Endothelial cell of umbilical vein (primary cell): ENCODE measurements around the gene BEX2. TPM values are rescaled to one million over a fixed set of nuclear protein-coding genes. Genes with fewer than 3 reads are reported as not detected.

Experiments used
- BruUV-seq: library from RNA; stranded (reverse); fragments of 400-500 nt; replicated peaks from 2 replicates; lab custom pipeline; 2021; lab: Mats Ljungman, UMichigan
- CTCF ChIA-PET: fragments of 300-600, 350-600 bp; sonication (Branson Sonifier 250); formaldehyde crosslinking; loops from one replicate; lab custom pipeline; 2021; ENCODE audit warnings: antibody characterized with exemption, inconsistent platforms; lab: Charles Lee
- POLR2A ChIA-PET: fragments of 300-600, 350-600 bp; sonication (Branson Sonifier 250); formaldehyde crosslinking; loops from one replicate; lab custom pipeline; 2021; ENCODE audit warnings: antibody characterized with exemption, inconsistent platforms; lab: Charles Lee
- DNase-seq: peaks from one replicate; pipeline ENCODE4 v3.0.0-alpha.2; 2011; ENCODE audit warnings: low read depth, low spot score
- FAIRE-seq: peaks from 2 replicates; lab custom pipeline; 2011; peaks lifted over from hg19 to GRCh38; lab: Jason Lieb, UNC
- H2AFZ ChIP-seq: 2 replicates; pipeline ENCODE4 v1.6.0; 2012; ENCODE audit warnings: low read depth, low read length, control low read depth, inconsistent platforms
- H3K27ac ChIP-seq: 2 replicates; pipeline ENCODE4 v1.5.1; 2011; ENCODE audit warnings: low read depth, mild to moderate bottlenecking, control low read depth, low read length, moderate library complexity; ENCODE audit not compliant: insufficient read depth
- H3K27me3 ChIP-seq, 2 experiments: 2 replicates each; pipeline versions ENCODE4 v1.6.0 to v1.6.1; 2011; ENCODE audit warnings: low read length in 2 of 2, mixed read lengths in 1 of 2; ENCODE audit not compliant: control insufficient read depth in 2 of 2, insufficient read depth in 2 of 2
- H3K36me3 ChIP-seq, 2 experiments: 2 replicates in 1 of 2; 3 replicates in 1 of 2; pipeline ENCODE4 v1.5.1; 2011; ENCODE audit warnings: low read length in 2 of 2, mild to moderate bottlenecking in 1 of 2, moderate library complexity in 1 of 2; ENCODE audit not compliant: control insufficient read depth in 2 of 2, insufficient read depth in 2 of 2; ENCODE audit errors: extremely low read depth in 1 of 2
- H3K4me1 ChIP-seq: 3 replicates; pipeline ENCODE4 v1.5.1; 2011; ENCODE audit warnings: mild to moderate bottlenecking, low read length; ENCODE audit not compliant: control insufficient read depth, insufficient read depth; ENCODE audit errors: extremely low read depth
- H3K4me2 ChIP-seq: 2 replicates; pipeline ENCODE4 v1.6.1; 2011; ENCODE audit warnings: low read length, control low read depth, mixed read lengths; ENCODE audit not compliant: insufficient read depth
- H3K4me3 ChIP-seq, 3 experiments: fragments of 200-600 bp in 1 of 3; sonication (generic), shearing (Covaris generic) in 1 of 3; replicated peaks in 1 of 3; 2 replicates each; pipeline ENCODE4 v1.5.1; 2011 to 2016; ENCODE audit warnings: control low read depth in 3 of 3, low read length in 3 of 3, mild to moderate bottlenecking in 2 of 3, inconsistent platforms in 1 of 3, low read depth in 1 of 3, moderate library complexity in 1 of 3; ENCODE audit not compliant: insufficient read depth in 1 of 3
- H3K79me2 ChIP-seq: 2 replicates; pipeline ENCODE4 v1.6.0; 2012; ENCODE audit warnings: low read length, inconsistent platforms; ENCODE audit not compliant: control insufficient read depth, insufficient read depth
- H3K9ac ChIP-seq: replicated peaks from 2 replicates; pipeline ENCODE3; 2011; ENCODE audit warnings: low read length, control low read depth; ENCODE audit not compliant: insufficient read depth; ENCODE audit errors: extremely low read depth
- H3K9me1 ChIP-seq: replicated peaks from 3 replicates; pipeline ENCODE4 v1.6.0; 2011; ENCODE audit warnings: mild to moderate bottlenecking, low read length; ENCODE audit not compliant: control insufficient read depth, insufficient read depth; ENCODE audit errors: extremely low read depth
- H3K9me3 ChIP-seq: replicated peaks from 2 replicates; pipeline ENCODE4 v1.5.1; 2012; ENCODE audit warnings: low read length, inconsistent platforms; ENCODE audit not compliant: control insufficient read depth, insufficient read depth
- H4K20me1 ChIP-seq: replicated peaks from 2 replicates; pipeline ENCODE3; 2011; ENCODE audit warnings: mild to moderate bottlenecking, low read length; ENCODE audit not compliant: control insufficient read depth, insufficient read depth; ENCODE audit errors: extremely low read depth
- EZH2 ChIP-seq: IDR thresholded peaks from 2 replicates; pipeline ENCODE4 v1.6.1; 2012; ENCODE audit warnings: borderline replicate concordance, low read depth, mild to moderate bottlenecking, moderate library complexity, low read length, inconsistent platforms; ENCODE audit not compliant: severe bottlenecking
- FOS ChIP-seq: IDR thresholded peaks from 2 replicates; pipeline ENCODE4 v1.6.1; 2011; ENCODE audit warnings: mild to moderate bottlenecking, low read length, moderate library complexity, borderline replicate concordance; ENCODE audit not compliant: insufficient read depth
- GATA2 ChIP-seq: IDR thresholded peaks from 2 replicates; pipeline ENCODE4 v1.7.0; 2011; ENCODE audit warnings: low read depth, mild to moderate bottlenecking, moderate library complexity, mixed read lengths, low read length; ENCODE audit not compliant: insufficient read length, insufficient read depth
- JUN ChIP-seq: IDR thresholded peaks from 2 replicates; pipeline ENCODE4 v1.6.1; 2011; ENCODE audit warnings: borderline replicate concordance, low read depth; ENCODE audit not compliant: insufficient read length, insufficient read depth
- dilution Hi-C: fragments of 300-500 bp; cut with MboI; formaldehyde crosslinking; loops from one replicate; pipeline ENCODE4 v1.15.0; 2019; ENCODE audit warnings: low sequenced_read_pairs; ENCODE audit not compliant: extremely low pct_ligation_motif_present
- intact Hi-C: fragments of 100-400 bp; cut with micrococcal nuclease; formaldehyde crosslinking; loops from one replicate; pipeline ENCODE4 v1.10.0; 2022
- polyA plus RNA-seq, 4 experiments: library from polyadenylated mRNA; depleted of rRNA in 3 of 4; stranded (reverse) in 3 of 4; unstranded in 1 of 4; fragments of >200 nt; gene quantifications; 2 replicates each; pipeline versions ENCODE4 v1.2.1 to v1.2.3, GENCODE V29; 2011 to 2012; ENCODE audit warnings: missing spikeins in 1 of 4
- small RNA-seq: library from RNA; depleted of rRNA; stranded (forward); fragments of <200 nt; gene quantifications from one replicate; pipeline ENCODE3, GENCODE V24; 2012; ENCODE audit warnings: low replicate concordance, low read depth; ENCODE audit not compliant: insufficient read depth, insufficient read length
- total RNA-seq: library from RNA; stranded (reverse); gene quantifications from 2 replicates; pipeline ENCODE4 v1.2.3, GENCODE V29; 2021

Gene BEX2
- total and polyA plus RNA-seq, 2 donors (not counting 3 experiments of a cell fraction or from before 2014, with no cell fraction given), result 1.4 TPM

DNA sequence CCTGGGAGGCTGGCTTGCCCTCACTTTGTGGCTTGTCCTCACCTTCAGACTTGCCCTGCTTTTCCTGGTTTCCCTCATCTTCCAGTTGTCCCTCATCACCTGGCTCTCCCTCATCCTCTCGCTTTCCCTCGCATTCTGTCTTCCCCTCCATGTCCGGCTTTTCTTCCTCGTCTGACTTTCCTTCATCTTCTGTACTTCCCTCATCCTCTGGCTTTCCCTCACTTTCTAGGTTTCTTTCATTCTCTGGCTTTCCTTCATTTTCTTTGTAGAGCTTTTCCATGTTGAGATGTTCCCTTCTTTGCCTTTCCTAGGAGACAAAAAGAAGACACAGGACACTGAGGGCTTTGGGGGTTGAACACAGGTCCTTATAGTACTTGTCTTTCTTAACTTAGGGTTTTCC is 36.5 kb downstream of the BEX2 start:
- Histone ChIP-seq H2AFZ (no peak overlapping the region), H3K9me3 (no peaks in the 10 kb centered on the region), H3K27ac (no peak overlapping the region), H4K20me1 (no peaks in the 10 kb centered on the region), H3K27me3 (peaks cover 24 to 27% of the 10 kb centered on the region in 2 experiments), H3K9me1 (no peaks in the 10 kb centered on the region), H3K79me2 (no peaks in the 10 kb centered on the region), H3K9ac (no peak overlapping the region), H3K4me3 (no peak overlapping the region), H3K4me1 (no peaks in the 10 kb centered on the region), H3K4me2 (no peak overlapping the region), H3K36me3 (no peaks in the 10 kb centered on the region)
- intact Hi-C loops, result no loop called here
- no TSS peak for BruUV-seq
- ChIA-PET POLR2A (no interaction called here), CTCF (no interaction called here)
- dilution Hi-C loops, result no loop called here
- FAIRE-seq, result no peak
- TF ChIP-seq JUN (no peak), EZH2 (no peak), FOS (no peak), GATA2 (no peak)
- DNase-seq, result no peak

Small RNAs within 50 kb of the gene (small RNA-seq; reads per million reads assigned to genes)
- not detected for gene Z92846.1

Other genes with a start within 250 kb of the BEX2 start
- 0.46 TPM in 1 of 2 replicates, not detected in the other for gene BEX1, start 246.8 kb downstream of the BEX2 start, total RNA-seq
- 0.14 and 0.19 TPM in 2 replicates for gene BEX1, start 246.8 kb downstream of the BEX2 start, polyA plus RNA-seq
- not detected in 2 replicates for gene NXF3, start 217.8 kb downstream of the BEX2 start, total RNA-seq
- gene NXF3, start 217.8 kb downstream of the BEX2 start, polyA plus RNA-seq, result not detected in 2 replicates
- 28.0 and 30.3 TPM in 2 replicates for gene BEX4, start 95.9 kb downstream of the BEX2 start, total RNA-seq
- 12.9 and 17.8 TPM in 2 replicates for gene BEX4, start 95.9 kb downstream of the BEX2 start, polyA plus RNA-seq
- gene TCEAL8, start 55.8 kb downstream of the BEX2 start, total RNA-seq, result 51.8 and 52.0 TPM in 2 replicates
- gene TCEAL8, start 55.8 kb downstream of the BEX2 start, polyA plus RNA-seq, result 22.9 and 31.0 TPM in 2 replicates
- gene TCEAL5, start 34.2 kb downstream of the BEX2 start, total RNA-seq, result not detected in 2 replicates
- gene TCEAL5, start 34.2 kb downstream of the BEX2 start, polyA plus RNA-seq, result not detected in 2 replicates
- 8.2 and 10.5 TPM in 2 replicates for gene TCEAL7, start 19.2 kb upstream of the BEX2 start, total RNA-seq
- 4.2 and 4.6 TPM in 2 replicates for gene TCEAL7, start 19.2 kb upstream of the BEX2 start, polyA plus RNA-seq
- gene TCEAL9, start 45.5 kb upstream of the BEX2 start, total RNA-seq, result 98.3 and 99.2 TPM in 2 replicates
- gene TCEAL9, start 45.5 kb upstream of the BEX2 start, polyA plus RNA-seq, result 37.2 and 61.7 TPM in 2 replicates
- 227 and 233 TPM in 2 replicates for gene BEX3, start 65.5 kb upstream of the BEX2 start, total RNA-seq
- 235 and 332 TPM in 2 replicates for gene BEX3, start 65.5 kb upstream of the BEX2 start, polyA plus RNA-seq
- 0.23 and 0.58 TPM in 2 replicates for gene RAB40A, start 208.5 kb upstream of the BEX2 start, total RNA-seq
- gene RAB40A, start 208.5 kb upstream of the BEX2 start, polyA plus RNA-seq, result 0.30 and 0.33 TPM in 2 replicates